HS-27A (cell line): ENCODE measurements around the gene WBP2.
"Not testable (repeated sequence)": the region's sequence is repeated elsewhere in the genome, so short reads cannot be mapped to it uniquely, and the experiment has no call there.

Experiments
- DNase-seq: peaks from one replicate; pipeline ENCODE4 v3.0.0-alpha.2; 2012; ENCODE audit warnings: low read depth, missing footprints

The WBP2 gene

GRCh38 chr17:75865404-75866188 is 10.5 kb upstream of the WBP2 start:
- DNase-seq, result not testable (repeated sequence)

- not testable (repeated sequence) for DNase-seq
Observed at GRCh38 chr17:75864887-75865286, 9.8 kb upstream of the WBP2 start.

GRCh38 chr17:75864448-75864871 is 9.3 kb upstream of the WBP2 start:
- no peak for DNase-seq

GRCh38 chr17:75861927-75862317 is 6.8 kb upstream of the WBP2 start:
- no peak for DNase-seq

GRCh38 chr17:75859358-75859757 is 4.2 kb upstream of the WBP2 start:
- not testable (repeated sequence) for DNase-seq

GRCh38 chr17:75856062-75856756 is 1.1 kb upstream of the WBP2 start:
- DNase-seq, result no peak

- DNase-seq, result no peak
Observed at GRCh38 chr17:75854881-75855309, 240 bp downstream of the WBP2 start.

- no peak for DNase-seq
Observed at GRCh38 chr17:75854101-75854748, 910 bp downstream of the WBP2 start.

- DNase-seq, result no peak
Observed at GRCh38 chr17:75853433-75853832, 1.7 kb downstream of the WBP2 start.

- not testable (repeated sequence) for DNase-seq
Observed at GRCh38 chr17:75851693-75851991, 3.5 kb downstream of the WBP2 start.

- DNase-seq, result no peak
Observed at GRCh38 chr17:75850928-75851692, 4.0 kb downstream of the WBP2 start.

- no peak for DNase-seq
Observed at GRCh38 chr17:75849724-75850123, 5.4 kb downstream of the WBP2 start.

- no peak for DNase-seq
Observed at GRCh38 chr17:75849279-75849646, 5.9 kb downstream of the WBP2 start.

- DNase-seq, result no peak
Observed at GRCh38 chr17:75848523-75849278, 6.4 kb downstream of the WBP2 start.

GRCh38 chr17:75847614-75848522 is 7.3 kb downstream of the WBP2 start:
- no peak for DNase-seq

- no peak for DNase-seq
Observed at GRCh38 chr17:75846692-75847613, 8.2 kb downstream of the WBP2 start.

GRCh38 chr17:75845933-75846691 is 9.0 kb downstream of the WBP2 start:
- no peak for DNase-seq

- no peak for DNase-seq
Observed at GRCh38 chr17:75845058-75845711, 9.9 kb downstream of the WBP2 start.
